IMR-90 (cell line): ENCODE measurements around the gene CDC42BPG. TPM values are rescaled to one million over a fixed set of nuclear protein-coding genes. Genes with fewer than 3 reads are reported as not detected.
A peak's percentile ranks its signal among the peaks of the same experiment; 100 is the strongest.

Source experiments
- ATAC-seq: fragments of 200-7000 bp; cut with Tn5 transposase; 2 replicates; pipeline ENCODE4 v1.9.1; 2020; ENCODE audit warnings: low read depth, mild to moderate bottlenecking, moderate library complexity
- BruUV-seq: library from RNA; stranded (reverse); fragments of 400-500 nt; replicated peaks from 2 replicates; lab custom pipeline; 2021; lab: Mats Ljungman, UMichigan
- CTCF ChIA-PET: fragments of 300-600 bp; formaldehyde crosslinking; extraction: SDS; loops from one replicate; lab custom pipeline; 2021; ENCODE audit warnings: antibody characterized with exemption; lab: Yijun Ruan, JAX
- POLR2A ChIA-PET: fragments of 300-600 bp; sonication (Branson Sonifier 250); formaldehyde crosslinking; loops from one replicate; lab custom pipeline; 2022; ENCODE audit warnings: antibody characterized with exemption; ENCODE audit not compliant: unreplicated experiment; lab: Charles Lee
- DNase-seq: peaks from one replicate; pipeline ENCODE4 v3.0.0; 2013
- H2AFZ ChIP-seq: replicated peaks from 2 replicates; pipeline ENCODE3; 2013; ENCODE audit warnings: low read length, mild to moderate bottlenecking; ENCODE audit not compliant: poor library complexity
- H2AK5ac ChIP-seq: 2 replicates; pipeline ENCODE4 v1.6.1; 2013; ENCODE audit warnings: low read depth, low read length, inconsistent platforms
- H2AK9ac ChIP-seq: replicated peaks from 2 replicates; pipeline ENCODE3; 2013; ENCODE audit warnings: mild to moderate bottlenecking, low read depth, low read length, moderate library complexity; ENCODE audit not compliant: poor library complexity
- H2BK120ac ChIP-seq: 2 replicates; pipeline ENCODE4 v1.6.1; 2013; ENCODE audit warnings: low read depth, low read length, inconsistent platforms
- H2BK15ac ChIP-seq: 3 replicates; pipeline ENCODE4 v1.6.1; 2013; ENCODE audit warnings: low read depth, low read length, inconsistent platforms
- H2BK20ac ChIP-seq: 2 replicates; pipeline ENCODE4 v1.6.1; 2013; ENCODE audit warnings: low read depth, mild to moderate bottlenecking, inconsistent platforms, low read length, moderate library complexity
- H2BK5ac ChIP-seq: 2 replicates; pipeline ENCODE4 v1.6.1; 2013; ENCODE audit warnings: mild to moderate bottlenecking, low read depth, low read length, inconsistent platforms; ENCODE audit not compliant: poor library complexity, severe bottlenecking
- H3K14ac ChIP-seq: replicated peaks from 2 replicates; pipeline ENCODE4 v1.6.1; 2013; ENCODE audit warnings: low read depth, low read length, inconsistent platforms
- H3K18ac ChIP-seq: 2 replicates; pipeline ENCODE4 v1.6.1; 2013; ENCODE audit warnings: low read depth, low read length, control low read depth
- H3K23ac ChIP-seq: 2 replicates; pipeline ENCODE4 v1.6.1; 2013; ENCODE audit warnings: low read depth, low read length, inconsistent platforms
- H3K27ac ChIP-seq: 2 replicates; pipeline ENCODE4 v1.5.1; 2013; ENCODE audit warnings: mild to moderate bottlenecking, control low read depth, low read length; ENCODE audit not compliant: insufficient read depth
- H3K27me3 ChIP-seq: 2 replicates; pipeline ENCODE4 v1.6.1; 2013; ENCODE audit warnings: low read length; ENCODE audit not compliant: control insufficient read depth, insufficient read depth
- H3K36me3 ChIP-seq: 2 replicates; pipeline ENCODE4 v1.6.1; 2013; ENCODE audit warnings: low read length, mixed read lengths; ENCODE audit not compliant: control insufficient read depth, insufficient read depth
- H3K4ac ChIP-seq: 2 replicates; pipeline ENCODE4 v1.6.1; 2013; ENCODE audit warnings: low read depth, low read length, inconsistent platforms
- H3K4me1 ChIP-seq: 2 replicates; pipeline ENCODE4 v1.6.1; 2013; ENCODE audit warnings: low read length, mixed read lengths; ENCODE audit not compliant: control insufficient read depth, insufficient read depth
- H3K4me2 ChIP-seq: 2 replicates; pipeline ENCODE4 v1.6.1; 2013; ENCODE audit warnings: low read depth, mild to moderate bottlenecking, control low read depth, low read length, moderate library complexity
- H3K4me3 ChIP-seq: 2 replicates; pipeline ENCODE4 v1.5.1; 2013; ENCODE audit warnings: low read depth, mild to moderate bottlenecking, control low read depth, low read length, moderate library complexity; ENCODE audit not compliant: insufficient read depth
- H3K56ac ChIP-seq: 2 replicates; pipeline ENCODE4 v1.6.1; 2013; ENCODE audit warnings: low read length, inconsistent platforms; ENCODE audit not compliant: insufficient read depth; ENCODE audit errors: extremely low read depth
- H3K79me1 ChIP-seq, 2 experiments: 2 replicates each; pipeline ENCODE4 v1.6.1; 2013; ENCODE audit warnings: low read length in 2 of 2, inconsistent platforms in 1 of 2, low read depth in 1 of 2
- H3K9ac ChIP-seq: 2 replicates; pipeline ENCODE4 v1.6.1; 2013; ENCODE audit warnings: low read depth, low read length, control low read depth
- H3K9me1 ChIP-seq: 2 replicates; pipeline ENCODE4 v1.6.1; 2013; ENCODE audit warnings: low read length, inconsistent platforms; ENCODE audit not compliant: insufficient read depth
- H3K9me3 ChIP-seq: 2 replicates; pipeline ENCODE4 v1.6.1; 2013; ENCODE audit warnings: low read length; ENCODE audit not compliant: control insufficient read depth, insufficient read depth
- H4K20me1 ChIP-seq: 2 replicates; pipeline ENCODE4 v1.6.1; 2013; ENCODE audit warnings: low read length, inconsistent platforms; ENCODE audit not compliant: insufficient read depth
- H4K5ac ChIP-seq: 2 replicates; pipeline ENCODE4 v1.6.1; 2013; ENCODE audit warnings: mild to moderate bottlenecking, low read depth, low read length, control low read depth
- H4K8ac ChIP-seq, 2 experiments: 2 replicates each; pipeline ENCODE4 v1.6.1; 2013; ENCODE audit warnings: low read depth in 2 of 2, low read length in 2 of 2, control low read depth in 1 of 2, inconsistent platforms in 1 of 2
- H4K91ac ChIP-seq: 2 replicates; pipeline ENCODE4 v1.6.1; 2013; ENCODE audit warnings: low read depth, low read length, inconsistent platforms; ENCODE audit not compliant: insufficient read depth
- BHLHE40 ChIP-seq: fragments of 150-350 bp; IDR thresholded peaks from 2 replicates; pipeline ENCODE4 v1.6.1; 2016; ENCODE audit warnings: mild to moderate bottlenecking, low read depth, low read length
- CEBPB ChIP-seq: IDR thresholded peaks from 2 replicates; pipeline ENCODE4 v1.6.1; 2012; ENCODE audit warnings: low read depth, low read length, improper control_type of control experiment
- CHD1 ChIP-seq: IDR thresholded peaks from 2 replicates; pipeline ENCODE4 v1.6.1; 2012; ENCODE audit warnings: low read depth, low read length, improper control_type of control experiment
- CTCF ChIP-seq: conservative IDR thresholded peaks from 2 replicates; pipeline ENCODE4 v1.5.1; 2012; ENCODE audit warnings: mild to moderate bottlenecking, low read depth, low read length, improper control_type of control experiment
- ELK1 ChIP-seq: fragments of 150-350 bp; IDR thresholded peaks from 2 replicates; pipeline ENCODE4 v1.6.1; 2016; ENCODE audit warnings: low read depth, mild to moderate bottlenecking, low read length, moderate library complexity, borderline replicate concordance
- FOS ChIP-seq: fragments of 150-350 bp; IDR thresholded peaks from 2 replicates; pipeline ENCODE4 v1.6.1; 2016; ENCODE audit warnings: low read depth, low read length
- MAFK ChIP-seq: IDR thresholded peaks from 2 replicates; pipeline ENCODE4 v1.6.1; 2012; ENCODE audit warnings: low read depth, low read length, improper control_type of control experiment
- MAZ ChIP-seq: IDR thresholded peaks from 2 replicates; pipeline ENCODE4 v1.6.1; 2012; ENCODE audit warnings: low read depth, mild to moderate bottlenecking, low read length, improper control_type of control experiment, moderate library complexity, borderline replicate concordance
- NFE2L2 ChIP-seq: fragments of 150-350 bp; IDR thresholded peaks from 2 replicates; pipeline ENCODE4 v1.6.1; 2016; ENCODE audit warnings: low read depth, mild to moderate bottlenecking, low read length
- POLR2A ChIP-seq: IDR thresholded peaks from 2 replicates; pipeline ENCODE4 v1.6.1; 2012; ENCODE audit warnings: mild to moderate bottlenecking, low read depth, low read length
- RCOR1 ChIP-seq: IDR thresholded peaks from 2 replicates; pipeline ENCODE4 v1.6.1; 2012; ENCODE audit warnings: mild to moderate bottlenecking, low read length, improper control_type of control experiment; ENCODE audit not compliant: insufficient replicate concordance
- RFX5 ChIP-seq: IDR thresholded peaks from 2 replicates; pipeline ENCODE4 v1.8.0; 2012; ENCODE audit warnings: low read depth, mild to moderate bottlenecking, low read length, moderate library complexity
- SMC3 ChIP-seq: fragments of 150-350 bp; IDR thresholded peaks from 2 replicates; pipeline ENCODE4 v1.6.1; 2016; ENCODE audit warnings: low read depth, mild to moderate bottlenecking, antibody characterized with exemption, low read length, moderate library complexity
- USF2 ChIP-seq: fragments of 150-350 bp; IDR thresholded peaks from 2 replicates; pipeline ENCODE4 v1.6.1; 2017; ENCODE audit warnings: mild to moderate bottlenecking, antibody characterized with exemption, low read length, low read depth
- WGBS, 2 experiments: methylation state at CpG; one replicate each; pipeline versions ENCODE4 v1.1.5 to v1.1.7; 2013; ENCODE audit warnings: missing lambda C conversion rate in 2 of 2; ENCODE audit not compliant: insufficient read length in 1 of 2; ENCODE audit errors: extremely low coverage in 2 of 2; 5-methylcytosine and 5-hydroxymethylcytosine counted together
- dilution Hi-C: fragments of 300-500 bp; cut with HindIII; formaldehyde crosslinking; loops from one replicate; pipeline ENCODE4 v1.14.3; 2018; ENCODE audit warnings: low sequenced_read_pairs; ENCODE audit not compliant: unreplicated experiment
- in situ Hi-C: fragments of 300-500 bp; cut with MboI; formaldehyde crosslinking; loops from 3 replicates; pipeline ENCODE4 v1.14.3; 2019; ENCODE audit warnings: low sequenced_read_pairs, inconsistent platforms, mixed read lengths
- intact Hi-C: fragments of 100-400 bp; cut with micrococcal nuclease; formaldehyde crosslinking; loops from 2 replicates; pipeline ENCODE4 v1.10.0; 2022
- polyA plus RNA-seq, 3 experiments: library from polyadenylated mRNA; depleted of rRNA; stranded (reverse); fragments of >200 nt; gene quantifications; 2 replicates each; pipeline ENCODE4 v1.2.3, GENCODE V29; 2012; ENCODE audit warnings: low replicate concordance in 1 of 3
- total RNA-seq: library from RNA; depleted of rRNA; stranded (reverse); fragments of >200 nt; gene quantifications from 2 replicates; pipeline ENCODE4 v1.2.3, GENCODE V29; 2012

Gene CDC42BPG
- total and polyA plus RNA-seq, 2 of the 4 experiments (the other 2 are of a cell fraction) = under 0.01 to 0.12 TPM

- no peak for ATAC-seq
- Histone ChIP-seq H4K20me1 (no peaks in the 10 kb centered on the region), H3K4ac (no peak overlapping the region), H2BK15ac (no peak overlapping the region), H4K8ac (no peak overlapping the region), H3K27me3 (no peaks in the 10 kb centered on the region), H4K5ac (no peak overlapping the region), H3K4me3 (no peak overlapping the region), H3K56ac (no peak overlapping the region), H2BK20ac (no peak overlapping the region), H3K18ac (no peak overlapping the region), H2BK120ac (no peak overlapping the region), H3K4me1 (no peaks in the 10 kb centered on the region), H3K9ac (no peak overlapping the region), H4K91ac (no peak overlapping the region), H3K4me2 (no peak overlapping the region), H3K79me1 (no peaks in the 10 kb centered on the region), H3K9me1 (no peaks in the 10 kb centered on the region), H3K27ac (no peak overlapping the region), H2AFZ (no peak overlapping the region), H2AK5ac (no peak overlapping the region), H3K9me3 (no peaks in the 10 kb centered on the region), H3K23ac (no peak overlapping the region), H3K36me3 (peaks cover 28% of the 10 kb centered on the region), H3K14ac (no peak overlapping the region), H2AK9ac (peak overlapping the region; percentile 61), H2BK5ac (no peak overlapping the region)
- no peak for TF ChIP-seq RCOR1
- TF ChIP-seq SMC3 = no peak
- no peak for TF ChIP-seq BHLHE40
- no peak for TF ChIP-seq MAZ
- no peak for TF ChIP-seq FOS
- no peak for TF ChIP-seq POLR2A
- TF ChIP-seq CTCF = no peak
- TF ChIP-seq MAFK = no peak
- no peak for TF ChIP-seq CHD1
- no peak for TF ChIP-seq NFE2L2
- TF ChIP-seq CEBPB = no peak
- no peak for TF ChIP-seq USF2
- TF ChIP-seq RFX5 = no peak
- TF ChIP-seq ELK1 = no peak
- ChIA-PET POLR2A (no interaction called here), CTCF (no interaction called here)
- intact Hi-C loops (no loop called here), dilution Hi-C loops (no loop called here), in situ Hi-C loops (no loop called here)
- BruUV-seq = no TSS peak
- 95% methylated on average over 5 of the region's 11 CpGs; no CpG with 5 or more reads in 1 of the 2 experiments for WGBS, 2 experiments
- no peak for DNase-seq
These were observed 50.9 kb downstream of the CDC42BPG start for GRCh38 chr11:64793271-64794160.
